ENCODE data around the gene SDK1.

DNA sequence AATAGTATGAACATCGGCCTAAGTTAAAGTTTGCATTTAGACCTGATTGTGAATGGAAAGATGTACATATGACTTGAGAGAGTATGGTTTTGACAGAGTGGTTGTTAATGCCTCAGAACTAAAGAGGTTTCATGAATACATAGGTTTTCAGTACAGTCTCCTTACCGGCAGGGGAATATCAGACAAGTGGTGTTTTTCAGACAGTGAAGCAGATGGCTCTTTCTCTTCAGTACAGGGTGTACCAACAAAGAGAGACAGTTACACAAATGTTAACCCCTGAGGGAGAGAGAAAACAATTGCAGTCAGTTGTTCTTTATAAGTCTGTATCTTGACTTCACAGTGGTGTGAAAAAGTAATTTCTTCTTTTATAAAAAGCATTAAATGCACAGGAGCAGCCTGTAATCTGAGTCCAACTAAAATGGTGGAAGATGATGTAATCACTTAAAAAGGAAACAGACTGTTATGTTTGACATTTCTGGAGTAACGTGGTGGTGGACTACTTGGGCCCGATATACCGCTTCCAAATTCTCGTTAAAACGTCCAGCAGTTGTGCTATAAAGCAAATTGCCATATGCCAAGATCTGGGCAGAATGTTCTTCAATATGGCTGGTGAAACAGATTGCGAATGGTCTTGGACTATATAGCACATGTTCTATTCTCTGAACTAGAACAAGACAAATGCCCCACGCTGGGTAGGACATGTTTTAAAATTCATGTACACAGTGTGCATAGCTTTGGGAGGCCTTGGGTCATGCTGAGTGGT is 69.2 kb downstream of the SDK1 start:
- TF ChIP-seq, protein P1, sequence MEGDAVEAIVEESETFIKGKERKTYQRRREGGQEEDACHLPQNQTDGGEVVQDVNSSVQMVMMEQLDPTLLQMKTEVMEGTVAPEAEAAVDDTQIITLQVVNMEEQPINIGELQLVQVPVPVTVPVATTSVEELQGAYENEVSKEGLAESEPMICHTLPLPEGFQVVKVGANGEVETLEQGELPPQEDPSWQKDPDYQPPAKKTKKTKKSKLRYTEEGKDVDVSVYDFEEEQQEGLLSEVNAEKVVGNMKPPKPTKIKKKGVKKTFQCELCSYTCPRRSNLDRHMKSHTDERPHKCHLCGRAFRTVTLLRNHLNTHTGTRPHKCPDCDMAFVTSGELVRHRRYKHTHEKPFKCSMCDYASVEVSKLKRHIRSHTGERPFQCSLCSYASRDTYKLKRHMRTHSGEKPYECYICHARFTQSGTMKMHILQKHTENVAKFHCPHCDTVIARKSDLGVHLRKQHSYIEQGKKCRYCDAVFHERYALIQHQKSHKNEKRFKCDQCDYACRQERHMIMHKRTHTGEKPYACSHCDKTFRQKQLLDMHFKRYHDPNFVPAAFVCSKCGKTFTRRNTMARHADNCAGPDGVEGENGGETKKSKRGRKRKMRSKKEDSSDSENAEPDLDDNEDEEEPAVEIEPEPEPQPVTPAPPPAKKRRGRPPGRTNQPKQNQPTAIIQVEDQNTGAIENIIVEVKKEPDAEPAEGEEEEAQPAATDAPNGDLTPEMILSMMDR (IDR thresholded peaks at IDR 0.05; ENCODE audit: low read depth, low read length) = no peak
- TF ChIP-seq, protein P2, sequence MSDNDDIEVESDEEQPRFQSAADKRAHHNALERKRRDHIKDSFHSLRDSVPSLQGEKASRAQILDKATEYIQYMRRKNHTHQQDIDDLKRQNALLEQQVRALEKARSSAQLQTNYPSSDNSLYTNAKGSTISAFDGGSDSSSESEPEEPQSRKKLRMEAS (IDR thresholded peaks at IDR 0.05; ENCODE audit: low read depth, low read length) = no peak
- TF ChIP-seq POLR2A (IDR thresholded peaks at IDR 0.05; ENCODE audit: extremely low read depth, insufficient read length) (no peak), MYC (IDR thresholded peaks at IDR 0.05; ENCODE audit: low read depth, low read length) (no peak)

All from NB4 (cell line).